GM20000 (cell line): ENCODE data around the gene RPL34.

Experiments
- DNase-seq: peaks from one replicate; pipeline ENCODE4 v3.0.0; 2012; ENCODE audit warnings: low spot score
- CTCF ChIP-seq: IDR thresholded peaks from 2 replicates; pipeline ENCODE4 v1.5.1; 2012; ENCODE audit warnings: mild to moderate bottlenecking, control low read depth; ENCODE audit errors: extremely low read depth, missing control alignments

The RPL34 gene

GRCh38 chr4:108624263-108625056, 4.1 kb downstream of the RPL34 start:
- no peak for TF ChIP-seq CTCF
- DNase-seq = no peak

- TF ChIP-seq CTCF = no peak
Observed at GRCh38 chr4:108626056-108626455, 5.7 kb downstream of the RPL34 start.

GRCh38 chr4:108628411-108628810, 8.0 kb downstream of the RPL34 start:
- TF ChIP-seq CTCF = no peak
- no peak for DNase-seq

More at GRCh38 chr4:108626056-108626455, 5.7 kb downstream of the RPL34 start:
- no peak for DNase-seq

GRCh38 chr4:108635070-108635655, 14.8 kb downstream of the RPL34 start:
- TF ChIP-seq CTCF = no peak
- no peak for DNase-seq

GRCh38 chr4:108636246-108636645, 15.9 kb downstream of the RPL34 start:
- TF ChIP-seq CTCF = no peak
- no peak for DNase-seq

- DNase-seq = no peak
- no peak for TF ChIP-seq CTCF
Observed at GRCh38 chr4:108637856-108638255, 17.5 kb downstream of the RPL34 start.

- no peak for DNase-seq
- TF ChIP-seq CTCF = no peak
Observed at GRCh38 chr4:108644237-108644636, 23.9 kb downstream of the RPL34 start.
